ENCODE data around the gene TOM1. TPM values are rescaled to one million over a fixed set of nuclear protein-coding genes. Genes with fewer than 3 reads are reported as not detected.

Gene TOM1
- total and polyA plus RNA-seq, 2 of the 13 experiments (the other 11 are each of a cell fraction or from before 2014, with no cell fraction given): 30.8 to 87.3 TPM

DNA sequence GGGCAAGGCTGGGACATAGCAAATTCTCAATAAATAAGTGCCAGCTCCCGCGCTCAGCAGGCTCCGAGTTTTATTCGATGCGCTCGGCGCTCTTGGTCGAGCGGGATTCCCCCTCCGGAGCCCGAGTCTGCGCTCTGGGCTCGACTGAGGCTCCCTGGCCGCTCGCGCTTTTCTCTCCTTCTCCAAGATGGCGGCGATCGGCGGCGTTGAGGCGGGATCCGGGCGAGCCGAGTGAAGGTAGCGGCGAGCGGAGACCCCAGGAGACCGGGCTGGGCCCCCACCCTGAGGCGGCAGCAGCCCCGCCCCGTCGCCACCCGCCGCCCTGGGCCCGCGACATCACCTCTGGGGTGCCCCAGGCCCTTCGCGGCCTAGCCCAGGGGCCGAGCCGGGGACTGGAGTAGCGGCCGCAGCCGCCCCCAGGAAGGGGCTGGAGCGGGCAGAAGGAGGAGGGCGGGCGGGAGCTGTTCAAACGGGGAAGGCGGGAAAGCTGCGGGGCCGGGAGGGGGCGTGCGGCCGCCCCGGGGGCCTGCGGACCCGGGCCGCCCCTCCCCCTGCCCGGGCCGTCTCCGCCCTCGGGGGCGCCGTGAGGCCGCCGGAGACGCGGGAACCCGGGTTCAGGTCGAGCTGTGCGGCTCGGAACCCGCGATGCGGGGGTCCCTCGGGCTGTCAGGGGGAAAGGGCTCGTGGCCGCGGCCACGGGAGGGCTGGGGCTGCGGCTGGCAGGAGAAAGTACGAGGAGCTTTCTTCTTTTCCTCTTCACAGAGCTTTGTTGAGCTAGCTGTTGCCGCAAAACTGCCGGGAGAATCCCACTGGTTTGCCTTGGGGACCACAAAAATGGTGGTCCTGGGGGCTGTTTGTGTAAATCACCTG is 42.1 kb upstream of the TOM1 start, which contains the start of gene HMGXB4 (continued):
- TF ChIP-seq, protein P1, sequence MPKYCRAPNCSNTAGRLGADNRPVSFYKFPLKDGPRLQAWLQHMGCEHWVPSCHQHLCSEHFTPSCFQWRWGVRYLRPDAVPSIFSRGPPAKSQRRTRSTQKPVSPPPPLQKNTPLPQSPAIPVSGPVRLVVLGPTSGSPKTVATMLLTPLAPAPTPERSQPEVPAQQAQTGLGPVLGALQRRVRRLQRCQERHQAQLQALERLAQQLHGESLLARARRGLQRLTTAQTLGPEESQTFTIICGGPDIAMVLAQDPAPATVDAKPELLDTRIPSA (CRISPR knock-in tag; IDR thresholded peaks at IDR 0.05; ENCODE audit: borderline replicate concordance): no peak
- TF ChIP-seq EZH2 (conservative IDR thresholded peaks at IDR 0.05; ENCODE audit: low read depth, low read length) (no peak), ISL2 (CRISPR knock-in tag; IDR thresholded peaks at IDR 0.05) (no peak; the same call in 1 of the 2 replicates), POLR2AphosphoS2 (IDR thresholded peaks at IDR 0.05; ENCODE audit: low read depth, low read length) (peak; percentile 96), TAF15 (IDR thresholded peaks at IDR 0.05; ENCODE audit: low read depth, low read length, poor library complexity, severe bottlenecking) (no peak), SMAD1 (CRISPR knock-in tag; IDR thresholded peaks at IDR 0.05; ENCODE audit: borderline replicate concordance, low read depth) (no peak), HMG20A (CRISPR knock-in tag; IDR thresholded peaks at IDR 0.05; ENCODE audit: borderline replicate concordance) (no peak), HMG20B (CRISPR knock-in tag; conservative IDR thresholded peaks at IDR 0.05) (no peak), ZNF563 (CRISPR knock-in tag; IDR thresholded peaks at IDR 0.05) (peak; percentile 97), ONECUT2 (CRISPR knock-in tag; IDR thresholded peaks at IDR 0.05) (no peak), ZNF10 (CRISPR knock-in tag; IDR thresholded peaks at IDR 0.05; ENCODE audit: borderline replicate concordance, low read depth) (no peak), ZNF782 (CRISPR knock-in tag; IDR thresholded peaks at IDR 0.05; ENCODE audit: borderline replicate concordance) (0 out of 2 replicates have a peak, but pooled peaks have one; percentile 26), TCF7L2 (IDR thresholded peaks at IDR 0.05; ENCODE audit: low read depth, low read length) (no peak), PHB2 (IDR thresholded peaks at IDR 0.05; ENCODE audit: partially characterized antibody) (no peak), ZNF337 (CRISPR knock-in tag; IDR thresholded peaks at IDR 0.05; ENCODE audit: borderline replicate concordance, low read depth) (no peak; the same call in 1 of the 2 replicates), ZNF652 (CRISPR knock-in tag; IDR thresholded peaks at IDR 0.05; ENCODE audit: borderline replicate concordance, low read depth) (no peak), ZSCAN29 (CRISPR knock-in tag; conservative IDR thresholded peaks at IDR 0.05) (peak; percentile 85), ZNF589 (CRISPR knock-in tag; conservative IDR thresholded peaks at IDR 0.05) (no peak), ELF1 (CRISPR knock-in tag; IDR thresholded peaks at IDR 0.05) (peak; percentile 21; the same call in 1 of the 2 replicates)
- TF ChIP-seq, protein P2, sequence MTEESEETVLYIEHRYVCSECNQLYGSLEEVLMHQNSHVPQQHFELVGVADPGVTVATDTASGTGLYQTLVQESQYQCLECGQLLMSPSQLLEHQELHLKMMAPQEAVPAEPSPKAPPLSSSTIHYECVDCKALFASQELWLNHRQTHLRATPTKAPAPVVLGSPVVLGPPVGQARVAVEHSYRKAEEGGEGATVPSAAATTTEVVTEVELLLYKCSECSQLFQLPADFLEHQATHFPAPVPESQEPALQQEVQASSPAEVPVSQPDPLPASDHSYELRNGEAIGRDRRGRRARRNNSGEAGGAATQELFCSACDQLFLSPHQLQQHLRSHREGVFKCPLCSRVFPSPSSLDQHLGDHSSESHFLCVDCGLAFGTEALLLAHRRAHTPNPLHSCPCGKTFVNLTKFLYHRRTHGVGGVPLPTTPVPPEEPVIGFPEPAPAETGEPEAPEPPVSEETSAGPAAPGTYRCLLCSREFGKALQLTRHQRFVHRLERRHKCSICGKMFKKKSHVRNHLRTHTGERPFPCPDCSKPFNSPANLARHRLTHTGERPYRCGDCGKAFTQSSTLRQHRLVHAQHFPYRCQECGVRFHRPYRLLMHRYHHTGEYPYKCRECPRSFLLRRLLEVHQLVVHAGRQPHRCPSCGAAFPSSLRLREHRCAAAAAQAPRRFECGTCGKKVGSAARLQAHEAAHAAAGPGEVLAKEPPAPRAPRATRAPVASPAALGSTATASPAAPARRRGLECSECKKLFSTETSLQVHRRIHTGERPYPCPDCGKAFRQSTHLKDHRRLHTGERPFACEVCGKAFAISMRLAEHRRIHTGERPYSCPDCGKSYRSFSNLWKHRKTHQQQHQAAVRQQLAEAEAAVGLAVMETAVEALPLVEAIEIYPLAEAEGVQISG (CRISPR knock-in tag; IDR thresholded peaks at IDR 0.05): peak; percentile 89
- TF ChIP-seq, protein P3, sequence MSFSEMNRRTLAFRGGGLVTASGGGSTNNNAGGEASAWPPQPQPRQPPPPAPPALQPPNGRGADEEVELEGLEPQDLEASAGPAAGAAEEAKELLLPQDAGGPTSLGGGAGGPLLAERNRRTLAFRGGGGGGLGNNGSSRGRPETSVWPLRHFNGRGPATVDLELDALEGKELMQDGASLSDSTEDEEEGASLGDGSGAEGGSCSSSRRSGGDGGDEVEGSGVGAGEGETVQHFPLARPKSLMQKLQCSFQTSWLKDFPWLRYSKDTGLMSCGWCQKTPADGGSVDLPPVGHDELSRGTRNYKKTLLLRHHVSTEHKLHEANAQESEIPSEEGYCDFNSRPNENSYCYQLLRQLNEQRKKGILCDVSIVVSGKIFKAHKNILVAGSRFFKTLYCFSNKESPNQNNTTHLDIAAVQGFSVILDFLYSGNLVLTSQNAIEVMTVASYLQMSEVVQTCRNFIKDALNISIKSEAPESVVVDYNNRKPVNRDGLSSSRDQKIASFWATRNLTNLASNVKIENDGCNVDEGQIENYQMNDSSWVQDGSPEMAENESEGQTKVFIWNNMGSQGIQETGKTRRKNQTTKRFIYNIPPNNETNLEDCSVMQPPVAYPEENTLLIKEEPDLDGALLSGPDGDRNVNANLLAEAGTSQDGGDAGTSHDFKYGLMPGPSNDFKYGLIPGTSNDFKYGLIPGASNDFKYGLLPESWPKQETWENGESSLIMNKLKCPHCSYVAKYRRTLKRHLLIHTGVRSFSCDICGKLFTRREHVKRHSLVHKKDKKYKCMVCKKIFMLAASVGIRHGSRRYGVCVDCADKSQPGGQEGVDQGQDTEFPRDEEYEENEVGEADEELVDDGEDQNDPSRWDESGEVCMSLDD (CRISPR knock-in tag; IDR thresholded peaks at IDR 0.05; ENCODE audit: borderline replicate concordance): peak; percentile 84
- TF ChIP-seq, protein P4, sequence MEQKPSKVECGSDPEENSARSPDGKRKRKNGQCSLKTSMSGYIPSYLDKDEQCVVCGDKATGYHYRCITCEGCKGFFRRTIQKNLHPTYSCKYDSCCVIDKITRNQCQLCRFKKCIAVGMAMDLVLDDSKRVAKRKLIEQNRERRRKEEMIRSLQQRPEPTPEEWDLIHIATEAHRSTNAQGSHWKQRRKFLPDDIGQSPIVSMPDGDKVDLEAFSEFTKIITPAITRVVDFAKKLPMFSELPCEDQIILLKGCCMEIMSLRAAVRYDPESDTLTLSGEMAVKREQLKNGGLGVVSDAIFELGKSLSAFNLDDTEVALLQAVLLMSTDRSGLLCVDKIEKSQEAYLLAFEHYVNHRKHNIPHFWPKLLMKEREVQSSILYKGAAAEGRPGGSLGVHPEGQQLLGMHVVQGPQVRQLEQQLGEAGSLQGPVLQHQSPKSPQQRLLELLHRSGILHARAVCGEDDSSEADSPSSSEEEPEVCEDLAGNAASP (CRISPR knock-in tag; IDR thresholded peaks at IDR 0.05; ENCODE audit: borderline replicate concordance): 0 out of 2 replicates have a peak, but pooled peaks have one; percentile 45
